Stimulated activated CD4-positive, alpha-beta T cell treated with anti-CD3 and anti-CD28 coated beads, TNF-alpha, amount 100 ng/mL, for 1 hour (primary cell): Measurements from ENCODE around the gene RBM8A.
A peak's percentile ranks its signal among the peaks of the same experiment; 100 is the strongest.

Experiments used
- DNase-seq, 3 donors: peaks; one replicate each; pipeline ENCODE4 v3.0.0-alpha.2; 2020; ENCODE audit warnings: low read depth in 3 of 3, low spot score in 1 of 3

RBM8A gene

GRCh38 chr1:145918144-145918991, 8.9 kb downstream of the RBM8A start, which contains the start of gene PEX11B:
PEX11B (minus strand) TSS chr1:145918717; CDS start chr1:145918688, 29 bp downstream.
- peak; percentile 81 to 91 (median 83) for DNase-seq

DNA sequence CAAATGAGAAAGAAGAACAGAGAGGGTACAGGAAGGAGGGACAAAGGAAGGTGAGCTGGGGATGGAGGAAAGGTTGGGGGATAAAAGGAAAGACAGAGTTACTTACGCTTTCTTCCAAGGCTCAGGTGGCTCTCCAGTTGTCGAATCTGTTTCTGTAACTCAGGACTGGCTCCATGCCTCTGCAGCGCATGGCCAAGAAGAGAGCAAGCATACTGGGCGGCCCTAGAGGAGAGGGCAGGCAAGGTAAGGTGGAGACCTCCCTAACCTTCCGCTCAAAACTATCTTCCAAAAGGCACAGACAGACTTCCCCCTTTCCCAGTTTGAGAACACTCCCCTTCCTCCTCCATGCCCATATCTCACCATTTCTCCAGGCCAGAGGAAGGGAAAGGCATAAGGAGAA, 9.7 kb downstream of the RBM8A start:
- DNase-seq, result no peak

- DNase-seq, result no peak
These were observed 10.5 kb downstream of the RBM8A start for GRCh38 chr1:145916745-145917144.

- no peak for DNase-seq
These were observed 15.1 kb downstream of the RBM8A start for GRCh38 chr1:145912128-145912641.

- DNase-seq, result no peak
These were observed 18.6 kb downstream of the RBM8A start for GRCh38 chr1:145908653-145909052.

DNA sequence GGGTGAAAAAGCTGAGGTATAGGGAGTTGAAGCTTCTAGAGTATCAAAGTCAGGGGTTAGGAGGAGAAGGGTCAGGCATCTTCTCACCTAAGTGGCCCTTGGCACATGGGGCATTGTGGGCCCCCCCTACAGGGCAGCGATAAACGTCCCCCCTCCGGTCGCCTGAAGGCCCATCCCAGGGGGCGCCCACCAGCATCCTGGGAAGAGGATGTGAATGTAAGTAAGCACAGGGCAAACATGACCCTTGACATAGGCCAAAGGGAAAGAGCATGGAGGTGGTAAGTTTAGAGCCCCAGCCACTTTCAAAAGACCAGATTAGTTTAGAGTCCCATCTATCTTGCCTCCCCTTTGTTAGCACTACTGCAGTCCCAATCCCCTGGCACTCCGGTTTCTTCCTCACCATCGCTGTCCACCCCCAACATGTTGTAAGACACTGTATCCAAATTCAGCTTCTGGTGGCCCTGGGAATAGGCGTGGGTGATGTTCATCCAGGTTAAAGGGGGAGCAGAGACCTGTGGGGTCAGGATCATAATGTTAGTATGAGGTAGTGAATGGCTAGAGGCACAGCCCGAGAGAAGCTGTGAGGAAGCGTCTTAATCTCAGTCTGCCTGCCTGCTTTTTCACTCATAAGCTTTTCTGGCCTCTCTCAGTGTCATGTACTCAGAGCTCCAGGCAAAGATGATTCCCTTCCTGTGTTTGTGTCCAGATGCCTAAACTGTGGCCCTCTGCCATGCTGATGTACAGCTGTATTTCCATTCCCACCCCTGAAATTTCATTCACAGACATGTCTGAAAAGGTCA, 20.1 kb downstream of the RBM8A start:
- DNase-seq, result no peak

DNA sequence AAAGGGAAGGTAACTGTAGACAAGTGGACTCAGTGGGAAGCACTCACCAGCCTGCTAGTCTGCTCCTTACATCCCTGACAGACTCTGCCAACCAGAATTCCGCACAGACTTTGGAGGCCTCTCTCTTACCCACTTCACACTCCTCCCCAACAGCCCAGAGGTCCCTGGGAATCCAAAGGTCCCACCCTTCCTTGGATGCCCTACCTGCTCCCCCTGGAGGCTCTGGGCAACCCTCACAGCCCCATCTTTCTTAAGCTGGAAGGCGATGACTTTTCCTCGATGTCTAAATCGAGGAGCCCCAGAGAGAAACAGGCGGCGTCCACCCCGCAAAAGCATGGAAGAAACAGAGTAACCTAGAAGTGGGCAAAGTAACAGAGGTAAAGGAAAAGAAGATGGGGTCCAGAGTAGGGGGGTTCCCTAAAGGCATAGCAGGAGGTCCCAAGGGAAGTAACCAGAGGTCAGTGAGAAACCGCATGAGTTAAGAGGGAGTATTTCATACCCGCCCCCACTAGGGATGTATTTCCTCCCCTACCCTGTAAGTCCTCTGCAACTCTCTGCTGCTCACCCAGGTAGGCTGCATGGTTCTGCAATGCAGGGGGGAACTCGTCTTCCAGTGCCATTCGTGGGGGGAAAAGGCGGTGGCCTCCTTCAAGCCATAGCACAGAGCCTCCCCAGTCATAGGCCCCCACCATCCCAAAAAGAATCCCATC, 25.8 kb downstream of the RBM8A start:
- DNase-seq, result no peak

GRCh38 chr1:145898756-145899155, 28.5 kb downstream of the RBM8A start:
- no peak for DNase-seq

GRCh38 chr1:145897969-145898368, 29.3 kb downstream of the RBM8A start:
- no peak for DNase-seq

- DNase-seq, result no peak
These were observed 31.8 kb downstream of the RBM8A start for GRCh38 chr1:145895471-145895870.

GRCh38 chr1:145893306-145894055, 33.8 kb downstream of the RBM8A start:
- no peak for DNase-seq

DNA sequence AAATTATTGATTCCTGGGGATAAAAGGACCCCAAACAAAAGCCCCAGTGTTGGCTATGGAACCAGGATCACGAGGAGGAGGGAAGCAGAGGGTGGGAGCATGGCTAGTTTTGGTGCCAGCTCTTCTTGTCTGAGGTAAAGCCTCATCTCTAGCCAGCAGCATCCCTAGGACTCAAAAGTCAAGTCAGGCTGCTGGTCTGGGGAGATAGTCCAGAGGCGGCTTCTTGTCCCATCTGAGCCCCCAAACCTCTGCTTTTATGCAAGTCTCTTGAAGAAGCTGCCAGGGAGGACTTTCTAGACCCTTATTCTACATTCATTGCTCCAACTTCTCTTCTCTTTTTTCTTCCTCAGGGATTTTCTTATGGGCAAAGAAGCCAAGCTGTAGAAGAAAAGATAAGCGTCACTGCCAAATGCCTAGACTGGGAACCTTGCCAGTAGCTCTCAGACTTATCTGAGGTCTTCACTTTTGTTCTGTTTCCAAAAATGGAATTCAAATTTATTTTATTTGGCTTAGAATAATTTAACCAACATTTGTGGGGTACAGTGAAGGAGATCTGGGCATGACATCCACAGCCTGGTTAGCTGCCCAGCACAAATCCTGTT, 34.7 kb downstream of the RBM8A start:
- no peak for DNase-seq

DNA sequence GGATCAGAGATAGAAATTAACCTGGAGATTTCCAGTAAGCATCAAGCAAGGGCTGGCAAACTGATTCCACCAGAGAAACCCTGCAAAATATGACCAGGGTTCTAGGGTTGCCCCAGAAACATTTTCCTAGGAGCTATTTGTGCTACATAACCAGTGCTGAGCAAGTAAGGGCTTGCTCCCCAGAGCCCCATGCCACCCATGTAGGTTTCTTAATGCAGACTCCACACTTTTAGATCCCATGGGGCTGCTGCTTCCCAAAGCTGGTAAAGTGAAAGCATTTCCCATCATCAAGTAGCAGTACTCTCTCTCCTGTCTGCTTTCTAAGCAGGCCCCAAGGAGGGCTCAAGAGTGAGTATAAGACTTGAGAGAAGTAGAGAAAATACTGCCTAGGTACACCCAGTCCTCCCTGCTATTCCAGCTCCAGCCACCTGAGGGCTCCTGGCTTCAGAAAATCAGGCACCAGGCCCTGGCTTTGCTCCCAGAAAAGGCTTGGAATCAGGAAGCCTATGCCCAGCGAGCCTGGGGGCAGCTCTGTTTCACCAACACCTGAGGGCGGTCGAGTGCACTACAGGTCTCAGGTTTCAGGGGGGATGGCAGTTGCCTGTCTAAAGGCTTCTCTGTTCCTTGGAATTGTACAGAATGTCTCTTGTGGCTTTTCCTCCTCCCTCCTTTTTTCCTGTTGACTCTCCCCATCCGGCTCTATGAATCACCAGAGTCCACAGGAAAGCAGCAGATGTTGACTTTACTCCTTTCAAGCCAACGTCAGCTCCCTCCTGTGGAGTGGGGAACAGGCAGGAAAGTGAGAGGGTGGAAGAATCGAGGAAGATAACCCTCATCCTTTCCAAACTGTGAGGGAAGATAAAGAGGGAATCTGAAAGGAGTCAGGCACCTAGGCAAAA, 35.4 kb downstream of the RBM8A start:
- DNase-seq, result peak in 2 of 3 donors; percentile 10 to 45

GRCh38 chr1:145891143-145891542, 36.1 kb downstream of the RBM8A start:
- DNase-seq, result no peak

- DNase-seq, result no peak
These were observed 37.6 kb downstream of the RBM8A start for GRCh38 chr1:145889722-145890121.

DNA sequence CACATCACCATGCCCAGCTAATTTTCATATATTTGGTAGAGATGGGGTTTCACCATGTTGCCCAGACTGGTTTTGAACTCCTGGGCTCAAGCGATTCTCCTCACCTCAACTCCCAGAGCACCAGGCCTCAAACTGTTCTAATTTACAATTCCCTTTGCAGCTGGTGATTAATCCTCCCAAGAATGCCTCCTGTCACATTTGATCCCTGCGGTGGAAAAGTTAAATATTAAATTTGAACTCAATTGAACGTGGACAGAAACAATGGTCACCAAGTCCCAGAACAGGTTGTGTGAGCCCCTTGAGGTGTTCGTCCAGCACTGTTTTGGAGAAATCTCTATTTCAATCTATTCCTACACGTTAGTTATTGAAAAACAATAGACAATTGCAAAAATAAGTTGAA, 39.7 kb downstream of the RBM8A start:
- DNase-seq, result no peak

DNA sequence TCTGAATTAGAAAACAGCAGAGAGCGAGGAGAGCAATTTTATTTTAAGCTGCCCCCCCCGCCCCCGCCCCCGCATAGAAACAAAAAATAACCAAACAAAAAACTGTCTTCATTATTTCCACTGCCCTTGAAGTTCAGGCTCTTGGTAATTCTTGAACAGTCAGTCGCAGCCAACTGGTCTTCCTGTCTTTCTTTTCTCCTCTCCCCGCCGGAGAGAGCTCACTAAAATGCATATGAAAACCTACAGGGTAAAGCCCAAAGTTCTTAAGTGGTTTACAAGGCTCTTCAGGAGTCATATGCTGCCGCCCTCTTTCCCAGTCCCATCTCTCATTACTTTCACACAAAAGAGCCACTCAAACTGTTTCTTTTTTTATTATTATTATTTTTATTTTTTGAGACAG, 40.5 kb downstream of the RBM8A start:
- DNase-seq, result no peak

DNA sequence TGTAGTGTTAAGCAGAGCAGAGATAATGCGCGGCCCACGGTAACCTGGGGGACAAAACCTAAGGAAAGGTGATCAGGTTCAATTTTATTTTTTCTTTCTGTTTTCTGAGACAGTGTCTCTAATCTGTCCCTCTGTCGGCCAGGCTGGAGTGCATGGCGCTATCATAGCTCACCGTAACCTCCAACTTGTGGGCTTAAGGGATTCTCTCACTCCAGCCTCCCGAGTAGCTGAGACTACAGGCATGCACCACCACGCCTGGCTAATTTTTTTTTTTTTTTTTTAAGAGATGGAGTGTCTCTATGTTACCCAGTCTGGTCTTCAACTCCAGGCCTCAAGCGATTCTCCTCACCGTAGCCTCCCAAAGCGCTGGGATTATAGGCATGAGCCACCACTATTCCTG, 40.9 kb downstream of the RBM8A start:
- no peak for DNase-seq

DNA sequence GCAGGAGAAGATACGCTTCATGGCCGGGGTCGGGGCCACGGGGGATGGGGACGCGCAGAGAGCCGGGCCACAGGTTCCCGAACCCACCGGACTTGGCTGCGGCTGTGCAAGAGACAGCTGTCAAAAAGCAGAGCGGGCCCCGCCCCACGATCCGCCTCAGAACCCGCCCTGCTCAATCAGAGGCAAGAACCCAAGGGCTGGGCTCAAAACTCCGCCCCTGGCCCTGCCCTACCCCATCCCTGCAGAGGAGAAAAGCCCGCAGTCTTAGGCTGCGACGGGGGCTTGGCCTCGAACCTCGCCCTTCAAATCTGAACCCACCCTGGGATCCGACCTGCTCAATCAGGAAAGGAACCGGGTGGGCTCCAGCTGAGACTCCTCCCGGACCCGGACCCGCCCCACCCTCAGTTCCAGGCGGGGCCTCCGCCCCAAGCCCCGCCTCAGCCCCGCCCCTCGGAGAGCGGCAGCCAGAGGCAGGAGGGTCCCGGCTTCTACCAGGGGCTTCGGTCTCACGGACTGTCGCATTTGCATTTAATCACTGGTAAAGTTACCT, 41.5 kb downstream of the RBM8A start, which contains the start of gene ANKRD35:
ANKRD35 (minus strand) TSS at position 129 of the 550 bp plus-strand sequence; CDS start at position 21, 108 bp downstream.
- DNase-seq, result peak; percentile 49 to 78 (median 57)
